GM23248 (cell line): ENCODE measurements around the gene RNF169.

Source experiments
- EZH2 ChIP-seq: fragments of 200-600 bp; sonication (generic); IDR thresholded peaks from 2 replicates; pipeline ENCODE4 v1.6.1; 2018; ENCODE audit warnings: antibody characterized with exemption, mild to moderate bottlenecking; ENCODE audit not compliant: insufficient read depth, poor library complexity, severe bottlenecking
- EZH2phosphoT487 ChIP-seq: fragments of 200-600 bp; sonication (generic); IDR thresholded peaks from 2 replicates; pipeline ENCODE4 v1.6.1; 2018; ENCODE audit warnings: antibody characterized with exemption, moderate library complexity, mild to moderate bottlenecking, low read depth; ENCODE audit not compliant: insufficient read depth

GRCh38 chr11:74749127-74749964 lies 697 bp downstream of the RNF169 start:
- TF ChIP-seq EZH2 (no peak), EZH2phosphoT487 (no peak)
